Measurements from ENCODE around the gene NRCAM. TPM values are rescaled to one million over a fixed set of nuclear protein-coding genes. Genes with fewer than 3 reads are reported as not detected.
A peak's percentile ranks its signal among the peaks of the same experiment; 100 is the strongest.

Gene NRCAM
- total and polyA plus RNA-seq, 7 donors: 1.3 to 3.9 (median 1.8) TPM; not detected in 2

GRCh38 chr7:108144931-108145330 lies 311.3 kb downstream of the NRCAM start:
- no peaks in the 10 kb centered on the region for H3K27me3 ChIP-seq
- no peak overlapping the region for H3K4me3 ChIP-seq
- H3K4me1 ChIP-seq: peaks cover 0 to 26% (median 16%) of the 10 kb centered on the region in 4 donors
- intact Hi-C loops (cut with DNase I): loop anchor here (5.0 kb wide), 5 partner anchors 48 to 403 kb away; partner anchors contain the start of genes CBLL1, DLD and LAMB1
- no peaks in the 10 kb centered on the region for H3K9me3 ChIP-seq
- DNase-seq: no peak
- 69 to 77% methylated on average over 3 of the region's 3 CpGs for WGBS, 2 donors
- no peak for TF ChIP-seq POLR2AphosphoS5 (IDR thresholded peaks at IDR 0.05)
- H3K27ac ChIP-seq: peak overlapping the region in 3 of 4 donors; percentile 26 to 54 (median 33)
- H3K36me3 ChIP-seq: no peaks in the 10 kb centered on the region

- H3K9me3 ChIP-seq: no peaks in the 10 kb centered on the region
- H3K27me3 ChIP-seq: no peaks in the 10 kb centered on the region
- H3K4me1 ChIP-seq: peaks cover 0 to 26% (median 21%) of the 10 kb centered on the region in 4 donors
- H3K27ac ChIP-seq: no peak overlapping the region
- no peaks in the 10 kb centered on the region for H3K36me3 ChIP-seq
- TF ChIP-seq CTCF (IDR thresholded peaks at IDR 0.05) (no peak), EP300 (IDR thresholded peaks at IDR 0.05) (no peak), POLR2A (IDR thresholded peaks at IDR 0.05) (no peak), POLR2AphosphoS5 (IDR thresholded peaks at IDR 0.05) (no peak)
- WGBS, 2 donors: 92 to 94% methylated on average over 6 of the region's 6 CpGs
- DNase-seq: no peak
- H3K4me3 ChIP-seq: no peak overlapping the region
- intact Hi-C loops (cut with DNase I): loop anchor here (5.0 kb wide), 1 partner anchor 47 kb away; no protein-coding TSS in a partner anchor
Observed at GRCh38 chr7:108143658-108144420, 312.4 kb downstream of the NRCAM start.

GRCh38 chr7:108142675-108143259 lies 313.5 kb downstream of the NRCAM start:
- Histone ChIP-seq H3K4me3 (no peak overlapping the region), H3K27ac (no peak overlapping the region), H3K4me1 (peaks cover 0 to 37% (median 25%) of the 10 kb centered on the region in 4 donors), H3K9me3 (no peaks in the 10 kb centered on the region), H3K27me3 (no peaks in the 10 kb centered on the region), H3K36me3 (no peaks in the 10 kb centered on the region)
- no peak for TF ChIP-seq EP300 (IDR thresholded peaks at IDR 0.05)
- no peak for TF ChIP-seq POLR2A (IDR thresholded peaks at IDR 0.05)
- TF ChIP-seq CTCF (IDR thresholded peaks at IDR 0.05): no peak
- TF ChIP-seq POLR2AphosphoS5 (IDR thresholded peaks at IDR 0.05): no peak
- 22 to 67% methylated on average over 6 of the region's 6 CpGs for WGBS, 2 donors
- intact Hi-C loops (cut with DNase I): loop anchor here (5.0 kb wide), 1 partner anchor 45 kb away; no protein-coding TSS in a partner anchor
- DNase-seq: no peak

- Histone ChIP-seq H3K4me3 (no peak overlapping the region), H3K27ac (no peak overlapping the region), H3K27me3 (no peaks in the 10 kb centered on the region), H3K9me3 (no peaks in the 10 kb centered on the region), H3K36me3 (no peaks in the 10 kb centered on the region), H3K4me1 (peaks cover 0 to 37% (median 25%) of the 10 kb centered on the region in 4 donors)
- no peak for DNase-seq
- 93 to 96% methylated on average over 4 of the region's 4 CpGs for WGBS, 2 donors
- intact Hi-C loops (cut with DNase I): loop anchor here (5.0 kb wide), 1 partner anchor 45 kb away; no protein-coding TSS in a partner anchor
- TF ChIP-seq EP300 (IDR thresholded peaks at IDR 0.05) (no peak), POLR2AphosphoS5 (IDR thresholded peaks at IDR 0.05) (no peak), CTCF (IDR thresholded peaks at IDR 0.05) (no peak), POLR2A (IDR thresholded peaks at IDR 0.05) (no peak)
Observed at GRCh38 chr7:108142180-108142579, 314.1 kb downstream of the NRCAM start.

- Histone ChIP-seq H3K27me3 (no peaks in the 10 kb centered on the region), H3K9me3 (no peaks in the 10 kb centered on the region), H3K4me3 (no peak overlapping the region), H3K4me1 (peaks cover 0 to 32% (median 20%) of the 10 kb centered on the region in 4 donors), H3K27ac (no peak overlapping the region), H3K36me3 (no peaks in the 10 kb centered on the region)
- no peak for DNase-seq
- intact Hi-C loops (cut with DNase I): loop anchor here (5.0 kb wide), 1 partner anchor 43 kb away; no protein-coding TSS in a partner anchor
- TF ChIP-seq POLR2A (IDR thresholded peaks at IDR 0.05): no peak
- no peak for TF ChIP-seq EP300 (IDR thresholded peaks at IDR 0.05)
- TF ChIP-seq CTCF (IDR thresholded peaks at IDR 0.05): no peak
- no peak for TF ChIP-seq POLR2AphosphoS5 (IDR thresholded peaks at IDR 0.05)
Observed at GRCh38 chr7:108140671-108141070, 315.6 kb downstream of the NRCAM start.

Measured in sigmoid colon (tissue), 7 donors.